Esophagus muscularis mucosa (tissue), 4 donors: ENCODE results near the gene STK17A. TPM values are rescaled to one million over a fixed set of nuclear protein-coding genes. Genes with fewer than 3 reads are reported as not detected.
"Not testable (repeated sequence)": the region's sequence is repeated elsewhere in the genome, so short reads cannot be mapped to it uniquely, and the experiment has no call there.

Experiments used
- DNase-seq: peaks from one replicate; pipeline ENCODE4 v3.0.0-alpha.2; 2017; ENCODE audit errors: extremely low spot score
- H3K27ac ChIP-seq, 4 donors: fragments of 200-600 bp; sonication (generic); replicated peaks in 1 of 4; 1 replicate in 3 of 4; 2 replicates in 1 of 4; pipeline ENCODE4 v1.5.1; 2016 to 2019; ENCODE audit warnings: mild to moderate bottlenecking in 1 of 4
- H3K27me3 ChIP-seq, 4 donors: fragments of 200-600 bp; sonication (generic); one replicate each; pipeline versions ENCODE4 v1.5.1 to v1.6.0; 2016 to 2019
- H3K36me3 ChIP-seq, 4 donors: fragments of 200-600 bp; sonication (generic); one replicate each; pipeline ENCODE4 v1.5.1; 2016 to 2019
- H3K4me1 ChIP-seq, 4 donors: fragments of 200-600 bp; sonication (generic); one replicate each; pipeline ENCODE4 v1.5.1; 2016 to 2019
- H3K4me3 ChIP-seq, 4 donors: fragments of 200-600 bp; sonication (generic); 1 replicate in 2 of 4; 2 replicates in 2 of 4; pipeline ENCODE4 v1.5.1; 2016 to 2019; ENCODE audit warnings: mild to moderate bottlenecking in 4 of 4, moderate library complexity in 1 of 4
- H3K9me3 ChIP-seq, 4 donors: fragments of 200-600 bp; sonication (generic); 1 replicate in 3 of 4; 2 replicates in 1 of 4; pipeline ENCODE4 v1.5.1; 2016 to 2019
- EP300 ChIP-seq: sonication (generic); formaldehyde crosslinking; IDR thresholded peaks from one replicate; pipeline ENCODE4 v1.6.1; 2017; ENCODE audit warnings: antibody characterized with exemption
- POLR2A ChIP-seq: fragments of 450-650 bp; IDR thresholded peaks from one replicate; pipeline ENCODE4 v1.6.1; 2017; ENCODE audit warnings: antibody characterized with exemption, moderate library complexity, mild to moderate bottlenecking, low read depth
- POLR2AphosphoS5 ChIP-seq, 2 donors: sonication (generic); formaldehyde crosslinking; IDR thresholded peaks; one replicate each; pipeline ENCODE4 v1.6.1; 2017; ENCODE audit warnings: antibody characterized with exemption in 2 of 2
- WGBS: methylation state at CpG from one replicate; pipeline ENCODE4 v1.1.5; 2018; 5-methylcytosine and 5-hydroxymethylcytosine counted together
- intact Hi-C: fragments of 100-400 bp; cut with DNase I; formaldehyde crosslinking; loops from one replicate; pipeline ENCODE4 v1.15.1; 2023
- total RNA-seq, 4 donors: library from RNA; depleted of rRNA; stranded (reverse); fragments of >200 nt; gene quantifications; one replicate each; pipeline versions ENCODE4 v1.1.0 to v1.2.1, GENCODE V29; 2016
- TF ChIP-seq, protein P1 (sequence below), 3 experiments: fragments of 200-600 bp in 2 of 3; fragments of 450-650 bp in 1 of 3; sonication (generic) in 2 of 3; IDR thresholded peaks; one replicate each; pipeline ENCODE4 v1.5.1; 2017 to 2019; ENCODE audit warnings: antibody characterized with exemption in 3 of 3, mild to moderate bottlenecking in 2 of 3, moderate library complexity in 1 of 3

The STK17A gene
- total RNA-seq, 4 donors from 2014 or later = 19.5 to 33.3 (median 24.6) TPM

DNA sequence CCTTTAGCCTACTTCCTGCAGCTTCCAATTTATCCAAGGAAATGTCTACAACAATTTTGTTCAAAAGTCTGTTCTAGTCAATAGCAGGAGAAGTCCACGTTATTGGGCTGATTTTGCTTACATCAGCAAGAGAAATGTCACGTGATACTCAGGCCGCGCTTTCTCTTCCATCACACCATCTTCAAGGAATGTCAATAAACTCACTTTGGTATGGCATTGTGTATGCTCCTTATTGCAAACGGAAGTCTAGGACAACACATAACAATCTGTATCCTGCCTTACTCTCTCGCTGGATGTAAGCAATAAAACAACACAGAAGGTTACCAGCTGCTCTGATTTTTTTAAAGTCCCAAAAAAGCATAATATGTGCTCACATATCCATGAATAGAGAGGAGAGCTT lies 17.1 kb upstream of the STK17A start:
- Histone ChIP-seq H3K27me3 (no peaks in the 10 kb centered on the region), H3K9me3 (no peaks in the 10 kb centered on the region), H3K36me3 (no peaks in the 10 kb centered on the region), H3K4me3 (no peak overlapping the region), H3K4me1 (no peaks in the 10 kb centered on the region), H3K27ac (no peak overlapping the region)
- no peak for DNase-seq
- no peak for TF ChIP-seq POLR2AphosphoS5 (IDR thresholded peaks at IDR 0.05)
- TF ChIP-seq POLR2A = no peak
- TF ChIP-seq, protein P1, sequence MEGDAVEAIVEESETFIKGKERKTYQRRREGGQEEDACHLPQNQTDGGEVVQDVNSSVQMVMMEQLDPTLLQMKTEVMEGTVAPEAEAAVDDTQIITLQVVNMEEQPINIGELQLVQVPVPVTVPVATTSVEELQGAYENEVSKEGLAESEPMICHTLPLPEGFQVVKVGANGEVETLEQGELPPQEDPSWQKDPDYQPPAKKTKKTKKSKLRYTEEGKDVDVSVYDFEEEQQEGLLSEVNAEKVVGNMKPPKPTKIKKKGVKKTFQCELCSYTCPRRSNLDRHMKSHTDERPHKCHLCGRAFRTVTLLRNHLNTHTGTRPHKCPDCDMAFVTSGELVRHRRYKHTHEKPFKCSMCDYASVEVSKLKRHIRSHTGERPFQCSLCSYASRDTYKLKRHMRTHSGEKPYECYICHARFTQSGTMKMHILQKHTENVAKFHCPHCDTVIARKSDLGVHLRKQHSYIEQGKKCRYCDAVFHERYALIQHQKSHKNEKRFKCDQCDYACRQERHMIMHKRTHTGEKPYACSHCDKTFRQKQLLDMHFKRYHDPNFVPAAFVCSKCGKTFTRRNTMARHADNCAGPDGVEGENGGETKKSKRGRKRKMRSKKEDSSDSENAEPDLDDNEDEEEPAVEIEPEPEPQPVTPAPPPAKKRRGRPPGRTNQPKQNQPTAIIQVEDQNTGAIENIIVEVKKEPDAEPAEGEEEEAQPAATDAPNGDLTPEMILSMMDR (IDR thresholded peaks at IDR 0.05) = no peak
- no peak for TF ChIP-seq EP300
- intact Hi-C loops = no loop called here
- 63% methylated on average over 6 of the region's 6 CpGs for WGBS

GRCh38 chr7:43568529-43568928 lies 14.4 kb upstream of the STK17A start:
- Histone ChIP-seq H3K4me3 (no peak overlapping the region), H3K36me3 (no peaks in the 10 kb centered on the region), H3K4me1 (no peaks in the 10 kb centered on the region), H3K9me3 (no peaks in the 10 kb centered on the region), H3K27ac (no peak overlapping the region), H3K27me3 (no peaks in the 10 kb centered on the region)
- 80% methylated on average over 6 of the region's 6 CpGs for WGBS
- DNase-seq = peak; percentile 72
- intact Hi-C loops = no loop called here
- no peak for TF ChIP-seq POLR2A
- TF ChIP-seq POLR2AphosphoS5 (IDR thresholded peaks at IDR 0.05) = no peak
- TF ChIP-seq, protein P1 (IDR thresholded peaks at IDR 0.05) = no peak

DNA sequence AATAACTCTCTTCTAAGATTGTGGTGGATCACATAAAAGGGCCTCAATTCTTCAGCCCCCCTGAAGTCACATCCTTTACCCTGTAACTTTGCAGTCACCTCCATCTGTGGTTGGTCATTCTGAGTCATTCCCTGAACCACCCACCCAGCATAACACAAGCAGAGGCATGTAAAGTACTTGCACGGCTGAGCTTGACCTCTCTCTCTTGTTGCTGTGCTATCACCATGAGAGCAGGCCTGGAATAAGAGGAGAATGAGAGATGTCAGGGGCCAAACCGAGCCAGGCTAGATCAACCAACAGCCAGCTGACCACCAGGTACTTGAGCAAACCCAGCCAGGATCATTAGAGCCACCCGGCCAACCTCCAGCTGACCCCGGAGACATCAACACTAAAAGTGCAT lies 13.5 kb upstream of the STK17A start:
- no peaks in the 10 kb centered on the region for H3K4me1 ChIP-seq
- DNase-seq = peak; percentile 70
- H3K27me3 ChIP-seq = no peaks in the 10 kb centered on the region
- no peaks in the 10 kb centered on the region for H3K9me3 ChIP-seq
- 86% methylated on average over 4 of the region's 4 CpGs for WGBS
- no peaks in the 10 kb centered on the region for H3K36me3 ChIP-seq
- H3K27ac ChIP-seq = no peak overlapping the region
- intact Hi-C loops = no loop called here
- no peak overlapping the region for H3K4me3 ChIP-seq
- no peak for TF ChIP-seq EP300
- no peak for TF ChIP-seq POLR2AphosphoS5 (IDR thresholded peaks at IDR 0.05)

DNA sequence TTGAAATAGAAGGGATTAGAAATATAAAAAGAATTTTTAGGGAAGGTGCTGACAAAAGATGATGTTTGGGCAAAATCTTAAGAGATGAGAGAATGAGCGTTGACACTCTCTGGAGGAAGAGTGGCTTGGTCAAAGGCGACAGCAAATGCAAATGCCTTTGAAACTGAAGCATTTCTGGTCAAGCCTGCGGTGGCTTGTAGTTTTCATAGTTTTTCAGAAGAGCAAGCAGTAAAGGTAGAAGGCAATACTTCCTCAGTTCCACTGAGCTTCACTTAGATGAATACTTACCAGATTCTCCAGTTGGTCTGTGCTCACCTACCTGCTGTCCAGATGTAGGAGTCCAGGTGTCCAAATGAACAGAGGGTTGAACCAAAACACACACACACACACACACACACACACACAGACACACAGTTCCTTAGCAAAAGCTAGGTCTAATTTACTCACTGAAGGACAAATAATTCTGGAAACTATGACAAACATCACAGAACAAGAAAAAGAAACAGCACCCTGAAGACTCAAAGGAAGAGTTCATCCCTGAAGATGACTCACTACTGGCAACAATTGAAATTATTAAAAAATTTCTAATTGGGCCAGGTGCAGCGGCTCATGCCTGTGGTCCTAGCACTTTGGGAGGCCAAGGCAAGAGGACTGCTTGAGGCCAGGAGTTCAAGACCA lies 12.1 kb upstream of the STK17A start:
- no peak overlapping the region for H3K4me3 ChIP-seq
- WGBS = 84% methylated on average over 4 of the region's 4 CpGs
- H3K27me3 ChIP-seq = no peaks in the 10 kb centered on the region
- H3K36me3 ChIP-seq = no peaks in the 10 kb centered on the region
- H3K4me1 ChIP-seq = no peaks in the 10 kb centered on the region
- intact Hi-C loops = no loop called here
- TF ChIP-seq EP300 (no peak), POLR2A (no peak), POLR2AphosphoS5 (IDR thresholded peaks at IDR 0.05) (no peak)
- TF ChIP-seq, protein P1 (IDR thresholded peaks at IDR 0.05) = no peak
- no peak overlapping the region for H3K27ac ChIP-seq
- H3K9me3 ChIP-seq = no peaks in the 10 kb centered on the region
- peak; percentile 37 for DNase-seq

- TF ChIP-seq, protein P1 (IDR thresholded peaks at IDR 0.05) = no peak
- TF ChIP-seq POLR2A (no peak), EP300 (no peak), POLR2AphosphoS5 (IDR thresholded peaks at IDR 0.05) (no peak)
- WGBS = 29% methylated on average over 1 of the region's 1 CpG
- H3K36me3 ChIP-seq = no peaks in the 10 kb centered on the region
- intact Hi-C loops = no loop called here
- H3K27ac ChIP-seq = no peak overlapping the region
- H3K4me1 ChIP-seq = no peaks in the 10 kb centered on the region
- no peaks in the 10 kb centered on the region for H3K9me3 ChIP-seq
- H3K4me3 ChIP-seq = no peak overlapping the region
- DNase-seq = peak; percentile 87
- H3K27me3 ChIP-seq = no peaks in the 10 kb centered on the region
These were observed 10.3 kb upstream of the STK17A start for GRCh38 chr7:43572516-43573049.

DNA sequence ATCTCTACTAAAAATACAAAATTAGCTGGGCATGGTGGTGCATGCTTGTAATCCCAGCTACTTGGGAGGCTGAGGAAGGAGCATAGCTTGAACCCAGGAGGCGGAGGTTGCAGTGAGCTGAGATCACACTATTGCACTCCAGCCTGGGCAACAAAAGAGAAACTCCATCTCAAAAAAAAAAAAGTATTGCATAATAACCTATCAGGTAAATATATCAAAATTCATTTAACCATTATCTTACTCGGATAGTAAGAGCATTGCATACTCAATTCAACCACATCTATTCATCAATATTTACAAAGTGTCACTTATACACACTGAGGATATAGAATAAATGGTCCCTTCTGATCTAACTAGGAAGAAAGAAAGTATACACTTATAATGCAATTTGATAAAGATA lies 9.1 kb upstream of the STK17A start:
- DNase-seq, H3K36me3 ChIP-seq, intact Hi-C loops, H3K4me3 ChIP-seq, H3K27ac ChIP-seq, H3K27me3 ChIP-seq, H3K9me3 ChIP-seq, H3K4me1 ChIP-seq: not testable (repeated sequence)
- WGBS = 97% methylated on average over 2 of the region's 2 CpGs
